Sigmoid colon (tissue), 7 donors: ENCODE measurements around the gene CCDC192. TPM values are rescaled to one million over a fixed set of nuclear protein-coding genes. Genes with fewer than 3 reads are reported as not detected.

ENCODE experiments used
- DNase-seq: peaks from one replicate; pipeline ENCODE4 v3.0.0-alpha.2; 2019
- H3K27ac ChIP-seq, 4 donors: fragments of 200-600 bp; sonication (generic); one replicate each; pipeline ENCODE4 v1.5.1; 2016 to 2019; ENCODE audit warnings: mild to moderate bottlenecking in 1 of 4
- H3K27me3 ChIP-seq, 3 donors: fragments of 200-600 bp; sonication (generic); one replicate each; pipeline ENCODE4 v1.5.1; 2019; ENCODE audit warnings: mild to moderate bottlenecking in 1 of 3
- H3K36me3 ChIP-seq, 4 donors: fragments of 200-600 bp; sonication (generic); one replicate each; pipeline ENCODE4 v1.5.1; 2016 to 2019
- H3K4me1 ChIP-seq, 4 donors: fragments of 200-600 bp; sonication (generic); one replicate each; pipeline ENCODE4 v1.5.1; 2017 to 2019
- H3K4me3 ChIP-seq, 4 donors: fragments of 200-600 bp; sonication (generic); one replicate each; pipeline ENCODE4 v1.5.1; 2017 to 2019; ENCODE audit warnings: mild to moderate bottlenecking in 2 of 4, moderate library complexity in 1 of 4
- H3K9me3 ChIP-seq, 4 donors: fragments of 200-600 bp in 3 of 4; sonication (generic) in 3 of 4; one replicate each; pipeline versions ENCODE4 v1.5.1 to v1.6.1; 2013 to 2019
- CTCF ChIP-seq, 4 experiments: fragments of 450-650 bp in 3 of 4; fragments of 200-600 bp in 1 of 4; IDR thresholded peaks; one replicate each; pipeline ENCODE4 v1.5.1; 2016 to 2019; ENCODE audit warnings: antibody characterized with exemption in 4 of 4, mild to moderate bottlenecking in 3 of 4, moderate library complexity in 2 of 4
- EP300 ChIP-seq, 4 donors: sonication (generic); formaldehyde crosslinking; IDR thresholded peaks; one replicate each; pipeline ENCODE4 v1.6.1; 2017; ENCODE audit warnings: antibody characterized with exemption in 4 of 4
- POLR2A ChIP-seq, 2 donors: fragments of 450-650 bp; IDR thresholded peaks; one replicate each; pipeline ENCODE4 v1.6.1; 2016; ENCODE audit warnings: antibody characterized with exemption in 2 of 2, mild to moderate bottlenecking in 2 of 2, moderate library complexity in 2 of 2
- POLR2AphosphoS5 ChIP-seq, 4 donors: sonication (generic); formaldehyde crosslinking; IDR thresholded peaks; one replicate each; pipeline ENCODE4 v1.6.1; 2017; ENCODE audit warnings: antibody characterized with exemption in 4 of 4
- WGBS, 2 donors: extraction: QIAGEN DNeasy Blood & Tissue Kit; methylation state at CpG; one replicate each; pipeline ENCODE4 v1.1.7; 2013; 5-methylcytosine and 5-hydroxymethylcytosine counted together
- intact Hi-C: fragments of 100-400 bp; cut with DNase I; formaldehyde crosslinking; loops from one replicate; pipeline ENCODE4 v1.15.1; 2023
- polyA plus RNA-seq, 3 donors: library from polyadenylated mRNA; stranded (reverse); fragments of 200-250 nt; gene quantifications; one replicate each; pipeline ENCODE4 v1.2.3, GENCODE V29; 2013
- total RNA-seq, 4 donors: library from RNA; depleted of rRNA; stranded (reverse); fragments of >200 nt; gene quantifications; one replicate each; pipeline ENCODE4 v1.1.0, GENCODE V29; 2016
- donor health status: healthy with polysubstance abuse.
- donor health status: Bipolar disorder and iron deficiency.
- donor health status: healthy.

The CCDC192 gene
- total and polyA plus RNA-seq, 7 donors = 0.36 to 2.4 TPM; not detected in 5

DNA sequence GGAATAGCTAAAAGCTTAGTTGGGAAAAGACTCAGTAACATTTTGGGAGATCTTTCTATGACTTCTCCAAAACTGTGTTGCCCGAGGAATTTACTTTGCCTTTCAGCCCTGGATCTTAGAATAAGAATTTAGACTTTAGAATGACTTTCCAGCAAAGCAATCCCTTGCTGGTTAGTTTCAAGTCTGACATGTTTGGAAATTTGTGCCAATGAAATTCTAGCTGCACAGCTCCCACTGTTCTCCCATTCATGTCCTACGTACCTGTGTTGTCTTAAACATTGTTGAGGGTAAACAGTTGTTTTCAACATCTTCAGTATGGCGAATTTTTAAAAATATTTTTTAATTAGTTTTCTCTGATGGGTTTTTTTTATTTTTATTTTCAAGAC, 111.4 kb downstream of the CCDC192 start:
- intact Hi-C loops = loop anchor here (2.0 to 10.0 kb wide), 2 partner anchors 140 to 268 kb away; partner anchors contain the start of gene SLC12A2
- H3K36me3 ChIP-seq = no peaks in the 10 kb centered on the region
- no peak for DNase-seq
- 80 to 91% methylated on average over 3 of the region's 3 CpGs for WGBS, 2 donors
- TF ChIP-seq POLR2A (IDR thresholded peaks at IDR 0.05) (no peak), POLR2AphosphoS5 (IDR thresholded peaks at IDR 0.05) (peak; percentile 86 to 96 (median 93)), EP300 (IDR thresholded peaks at IDR 0.05) (peak in 2 of 4 donors; percentile 40 to 46)
- peaks cover 0 to 45% (median 33%) of the 10 kb centered on the region in 4 donors for H3K4me1 ChIP-seq
- no peaks in the 10 kb centered on the region for H3K27me3 ChIP-seq
- peak overlapping the region; percentile 59 to 78 (median 76) for H3K27ac ChIP-seq
- H3K4me3 ChIP-seq = no peak overlapping the region
- no peaks in the 10 kb centered on the region for H3K9me3 ChIP-seq

- Histone ChIP-seq H3K27me3 (no peaks in the 10 kb centered on the region), H3K4me3 (no peak overlapping the region), H3K9me3 (no peaks in the 10 kb centered on the region), H3K4me1 (peaks cover 0 to 30% (median 19%) of the 10 kb centered on the region in 4 donors), H3K36me3 (no peaks in the 10 kb centered on the region), H3K27ac (no peak overlapping the region)
- peak in 2 of 4 donors; percentile 18 to 28 for TF ChIP-seq POLR2AphosphoS5 (IDR thresholded peaks at IDR 0.05)
- TF ChIP-seq POLR2A (IDR thresholded peaks at IDR 0.05) = no peak
- no peak for TF ChIP-seq CTCF (IDR thresholded peaks at IDR 0.05)
- no peak for TF ChIP-seq EP300 (IDR thresholded peaks at IDR 0.05)
- intact Hi-C loops = no loop called here
- no peak for DNase-seq
- 13 to 36% methylated on average over 2 of the region's 2 CpGs for WGBS, 2 donors
These were observed 117.8 kb downstream of the CCDC192 start for GRCh38 chr5:127820910-127821553.

DNA sequence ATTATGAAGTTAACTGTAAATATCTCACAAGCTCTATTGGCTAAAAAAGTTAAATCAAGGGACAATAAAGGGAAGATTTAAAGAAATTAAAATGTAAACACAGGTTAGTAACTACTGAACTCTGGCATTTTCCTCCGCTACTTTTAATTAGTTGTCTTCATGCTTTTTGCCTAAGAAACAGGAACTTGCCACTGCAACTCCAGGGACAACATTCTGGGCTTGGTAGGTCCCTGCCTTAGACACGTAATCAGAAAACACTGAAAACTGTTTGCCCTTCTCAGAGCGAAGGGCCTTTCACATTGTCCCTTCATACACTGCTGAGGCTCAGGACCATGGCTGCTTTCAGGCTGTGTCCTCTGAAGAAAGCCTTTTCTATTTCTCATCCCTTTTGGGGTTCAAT, 118.7 kb downstream of the CCDC192 start:
- Histone ChIP-seq H3K27me3 (no peaks in the 10 kb centered on the region), H3K4me1 (peaks cover 0 to 30% (median 14%) of the 10 kb centered on the region in 4 donors), H3K36me3 (no peaks in the 10 kb centered on the region), H3K9me3 (no peaks in the 10 kb centered on the region), H3K4me3 (no peak overlapping the region), H3K27ac (no peak overlapping the region)
- DNase-seq = no peak
- 88 to 89% methylated on average over 3 of the region's 3 CpGs for WGBS, 2 donors
- intact Hi-C loops = no loop called here
- TF ChIP-seq EP300 (IDR thresholded peaks at IDR 0.05) (no peak), POLR2AphosphoS5 (IDR thresholded peaks at IDR 0.05) (no peak), POLR2A (IDR thresholded peaks at IDR 0.05) (no peak), CTCF (IDR thresholded peaks at IDR 0.05) (no peak)

GRCh38 chr5:127824126-127824525, 120.9 kb downstream of the CCDC192 start:
- Histone ChIP-seq H3K36me3 (no peaks in the 10 kb centered on the region), H3K27me3 (no peaks in the 10 kb centered on the region), H3K9me3 (no peaks in the 10 kb centered on the region), H3K4me3 (no peak overlapping the region), H3K27ac (peak overlapping the region; percentile 8 to 41 (median 30)), H3K4me1 (peaks cover 0 to 40% (median 22%) of the 10 kb centered on the region in 4 donors)
- no peak for DNase-seq
- intact Hi-C loops = no loop called here
- TF ChIP-seq POLR2AphosphoS5 (IDR thresholded peaks at IDR 0.05) = peak in 3 of 4 donors; percentile 16 to 35 (median 21)
- no peak for TF ChIP-seq CTCF (IDR thresholded peaks at IDR 0.05)
- no peak for TF ChIP-seq EP300 (IDR thresholded peaks at IDR 0.05)
- 87 to 92% methylated on average over 2 of the region's 2 CpGs for WGBS, 2 donors

DNA sequence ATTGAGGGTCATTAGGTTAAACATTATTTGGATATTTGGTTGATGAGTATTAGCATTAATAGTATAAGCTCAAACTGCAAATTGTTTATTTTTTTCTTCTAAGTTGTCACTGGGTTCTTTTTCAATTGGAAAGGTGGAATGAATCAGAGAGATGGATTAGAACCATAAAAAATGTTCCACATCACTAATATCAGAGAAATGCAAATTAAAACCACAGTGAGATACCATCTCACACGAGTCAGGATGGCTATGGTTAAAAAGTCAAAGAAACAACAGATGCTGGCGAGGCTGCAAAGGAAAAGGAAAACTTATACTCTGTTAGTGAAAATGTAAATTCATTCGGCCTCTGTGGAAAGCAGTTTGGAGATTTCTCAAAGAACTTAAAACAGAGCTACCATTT, 122.8 kb downstream of the CCDC192 start:
- Histone ChIP-seq H3K4me1 (peaks cover 0 to 38% (median 30%) of the 10 kb centered on the region in 4 donors), H3K9me3 (no peaks in the 10 kb centered on the region), H3K27ac (no peak overlapping the region), H3K27me3 (no peaks in the 10 kb centered on the region), H3K36me3 (no peaks in the 10 kb centered on the region), H3K4me3 (no peak overlapping the region)
- no peak for DNase-seq
- intact Hi-C loops = no loop called here
- 71 to 81% methylated on average over 3 of the region's 3 CpGs for WGBS, 2 donors
- no peak for TF ChIP-seq EP300 (IDR thresholded peaks at IDR 0.05)
- TF ChIP-seq CTCF (IDR thresholded peaks at IDR 0.05) = no peak
- TF ChIP-seq POLR2AphosphoS5 (IDR thresholded peaks at IDR 0.05) = no peak
- TF ChIP-seq POLR2A (IDR thresholded peaks at IDR 0.05) = no peak
